ENCODE results near the gene KPNA6.

The KPNA6 gene

DNA sequence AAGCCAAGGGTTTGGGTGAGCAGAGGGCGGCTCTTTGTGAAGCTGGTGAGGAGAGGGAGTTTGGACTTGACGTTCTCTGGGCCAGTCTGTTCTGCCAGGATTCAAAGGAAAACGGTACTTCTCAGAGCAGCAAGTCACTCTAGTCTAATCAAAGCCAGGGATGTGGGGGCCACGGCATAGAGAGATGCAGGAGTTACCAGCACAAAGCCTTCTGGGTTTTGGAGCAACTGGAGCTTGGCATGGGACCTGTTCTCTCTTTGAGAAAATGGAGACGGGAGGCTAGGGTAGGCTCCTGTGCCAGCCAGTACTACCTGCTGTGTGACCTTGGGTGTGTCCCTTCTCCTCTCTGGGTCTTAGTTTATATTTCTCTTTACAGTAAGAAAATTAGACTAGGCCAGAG, 73.7 kb downstream of the KPNA6 start:
- DNase-seq (ENCODE audit: extremely low spot score, insufficient read length, low read depth) (no peak), FAIRE-seq (no peak)

DNA sequence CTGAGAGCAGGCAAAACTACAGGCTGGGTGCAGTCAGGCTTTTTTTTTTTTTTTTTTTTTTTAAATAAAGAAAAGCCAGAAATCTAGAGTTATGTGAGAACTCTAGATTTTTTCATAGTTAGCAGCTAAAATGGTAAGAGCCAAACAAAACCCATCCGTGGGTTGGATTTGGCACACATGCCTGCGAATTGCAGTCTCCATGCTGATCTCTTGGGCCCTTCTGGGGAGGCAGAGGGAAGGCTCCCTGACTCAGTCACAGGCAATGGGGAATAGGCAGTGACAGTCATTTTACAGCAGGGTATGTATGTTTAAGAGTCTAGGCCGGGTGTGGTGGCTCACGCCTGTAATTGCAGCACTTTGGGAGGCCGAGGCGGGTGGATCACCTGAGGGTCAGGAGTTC, 74.2 kb downstream of the KPNA6 start:
- FAIRE-seq (no peak), DNase-seq (ENCODE audit: extremely low spot score, insufficient read length, low read depth) (no peak)

DNA sequence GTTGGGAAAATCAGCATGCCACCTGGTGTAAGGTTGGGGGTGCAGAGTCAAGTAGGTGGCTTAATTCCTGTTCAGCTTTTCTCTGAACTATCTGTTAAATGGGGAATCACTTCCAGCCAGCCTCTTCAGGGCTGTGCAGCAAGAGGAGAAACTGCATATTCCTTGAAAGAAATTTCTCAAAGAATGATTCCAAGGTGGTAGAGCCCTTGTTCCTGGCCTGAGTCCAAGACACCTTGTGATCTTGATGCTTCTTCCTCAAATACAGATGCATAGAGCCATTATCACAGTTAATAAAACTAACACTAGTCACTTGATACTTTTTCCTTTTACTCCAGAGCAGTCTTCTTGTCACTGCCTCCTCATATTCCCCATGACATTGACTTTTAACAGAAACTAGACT, 76.8 kb downstream of the KPNA6 start:
- no peak for DNase-seq (ENCODE audit: extremely low spot score, insufficient read length, low read depth)
- no peak for FAIRE-seq

DNA sequence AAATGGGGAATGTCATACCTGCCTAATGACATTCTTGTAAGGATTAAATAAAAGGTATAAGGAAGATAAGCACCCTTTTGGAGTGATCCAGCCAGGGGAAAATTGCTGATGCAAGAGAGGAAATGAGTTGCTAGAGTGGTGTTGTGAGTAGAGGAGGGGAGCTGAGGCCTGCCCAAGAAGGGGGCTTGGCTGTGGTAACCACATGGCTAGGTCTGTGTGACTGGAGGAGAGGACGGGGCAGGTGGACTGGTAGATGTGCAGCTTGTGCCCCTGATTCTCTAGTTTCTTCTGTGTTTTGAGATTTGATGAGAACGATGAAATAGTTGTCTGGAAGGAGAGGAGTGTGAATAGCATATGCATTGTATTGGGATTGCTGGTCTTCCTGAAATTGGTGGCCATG, 78.2 kb downstream of the KPNA6 start:
- DNase-seq (ENCODE audit: extremely low spot score, insufficient read length, low read depth) (no peak), FAIRE-seq (no peak)

DNA sequence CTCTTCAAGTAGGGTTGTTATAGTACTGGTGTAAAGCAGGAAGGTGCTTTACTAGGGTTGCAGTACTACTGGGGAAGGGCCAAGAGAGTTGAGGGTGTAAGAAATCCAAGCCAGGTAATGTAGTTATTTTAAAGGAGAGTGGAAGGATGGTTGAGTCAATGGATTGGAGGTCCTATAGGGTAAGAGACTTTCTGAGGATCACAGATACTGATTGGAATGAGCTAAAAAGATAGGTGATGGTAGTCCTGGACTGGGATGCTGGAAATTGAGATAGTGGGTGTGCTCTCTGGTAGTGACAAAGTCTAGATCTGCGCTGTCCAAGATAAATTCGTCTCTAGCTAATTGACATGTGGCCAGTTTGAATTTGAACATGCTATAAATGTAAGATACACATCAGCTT, 78.6 kb downstream of the KPNA6 start:
- DNase-seq (ENCODE audit: extremely low spot score, insufficient read length, low read depth) (no peak), FAIRE-seq (no peak)

DNA sequence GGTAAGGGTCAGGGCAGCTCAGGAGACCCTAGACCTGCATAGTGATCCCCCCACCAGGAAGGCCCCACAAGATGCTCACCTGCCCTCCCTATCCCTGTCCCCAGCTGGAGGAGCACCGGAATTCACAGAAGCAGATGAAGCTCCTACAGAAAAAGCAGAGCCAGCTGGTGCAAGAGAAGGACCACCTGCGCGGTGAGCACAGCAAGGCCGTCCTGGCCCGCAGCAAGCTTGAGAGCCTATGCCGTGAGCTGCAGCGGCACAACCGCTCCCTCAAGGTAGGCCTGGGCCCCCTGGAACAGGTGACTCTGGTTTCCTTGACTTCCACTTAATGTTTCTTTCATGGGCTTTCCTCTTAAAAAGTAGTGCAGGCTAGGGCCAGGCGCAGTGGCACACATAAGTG, 80.0 kb downstream of the KPNA6 start:
- FAIRE-seq (no peak), DNase-seq (ENCODE audit: extremely low spot score, insufficient read length, low read depth) (no peak)

DNA sequence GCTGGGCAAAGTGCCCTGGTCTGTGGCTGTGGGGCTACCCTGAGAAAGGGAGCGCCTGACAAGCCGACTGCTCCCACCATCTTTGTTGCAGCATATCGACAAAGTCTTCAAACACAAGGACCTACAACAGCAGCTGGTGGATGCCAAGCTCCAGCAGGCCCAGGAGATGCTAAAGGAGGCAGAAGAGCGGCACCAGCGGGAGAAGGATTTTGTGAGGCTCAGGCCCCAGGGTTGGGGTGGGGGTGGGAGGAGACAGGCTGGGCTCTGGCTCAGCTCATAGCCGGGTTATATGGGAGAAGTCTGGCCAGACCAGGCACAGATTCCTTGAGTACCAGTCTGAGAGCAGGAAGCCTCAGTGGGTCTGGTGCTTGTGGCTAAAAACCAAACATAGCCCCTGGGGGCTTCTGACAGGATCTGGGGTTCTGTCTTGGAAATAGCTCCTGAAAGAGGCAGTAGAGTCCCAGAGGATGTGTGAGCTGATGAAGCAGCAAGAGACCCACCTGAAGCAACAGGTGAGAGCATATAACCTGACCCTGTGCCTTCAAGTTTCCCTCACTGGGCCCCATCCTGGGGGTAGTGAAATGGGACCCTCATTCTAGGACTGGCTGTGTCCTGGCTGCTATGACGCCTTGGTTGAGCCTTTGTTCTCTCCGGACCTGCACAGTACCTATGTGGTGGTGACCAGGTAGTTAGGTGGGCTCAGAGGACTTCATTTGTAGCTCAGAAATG, 84.5 kb downstream of the KPNA6 start:
- no peak for FAIRE-seq
- no peak for DNase-seq (ENCODE audit: extremely low spot score, insufficient read length, low read depth)

DNA sequence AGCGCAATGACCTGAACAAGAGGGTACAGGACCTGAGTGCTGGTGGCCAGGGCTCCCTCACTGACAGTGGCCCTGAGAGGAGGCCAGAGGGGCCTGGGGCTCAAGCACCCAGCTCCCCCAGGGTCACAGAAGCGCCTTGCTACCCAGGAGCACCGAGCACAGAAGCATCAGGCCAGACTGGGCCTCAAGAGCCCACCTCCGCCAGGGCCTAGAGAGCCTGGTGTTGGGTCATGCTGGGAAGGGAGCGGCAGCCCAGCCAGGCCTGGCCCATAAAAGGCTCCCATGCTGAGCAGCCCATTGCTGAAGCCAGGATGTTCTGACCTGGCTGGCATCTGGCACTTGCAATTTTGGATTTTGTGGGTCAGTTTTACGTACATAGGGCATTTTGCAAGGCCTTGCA, 87.1 kb downstream of the KPNA6 start:
- FAIRE-seq (no peak), DNase-seq (ENCODE audit: extremely low spot score, insufficient read length, low read depth) (no peak)

DNA sequence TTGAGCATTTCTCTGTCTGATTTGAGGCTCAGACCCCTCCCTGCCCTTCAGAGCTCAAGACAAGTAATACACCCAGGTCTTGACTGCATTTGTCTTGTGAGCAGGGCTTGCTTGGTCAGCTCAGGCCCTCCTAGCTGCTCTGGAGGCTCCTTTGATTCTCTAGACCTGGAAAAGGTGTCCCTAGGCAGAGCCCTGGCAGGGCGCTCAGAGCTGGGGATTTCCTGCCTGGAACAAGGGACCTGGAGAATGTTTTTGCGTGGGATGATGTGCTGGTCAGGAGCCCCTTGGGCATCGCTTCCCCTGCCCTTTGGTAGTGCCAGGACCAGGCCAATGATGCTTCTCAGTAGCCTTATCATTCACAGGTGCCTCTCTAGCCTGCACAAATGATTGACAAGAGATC, 87.7 kb downstream of the KPNA6 start:
- no peak for DNase-seq (ENCODE audit: extremely low spot score, insufficient read length, low read depth)
- no peak for FAIRE-seq

DNA sequence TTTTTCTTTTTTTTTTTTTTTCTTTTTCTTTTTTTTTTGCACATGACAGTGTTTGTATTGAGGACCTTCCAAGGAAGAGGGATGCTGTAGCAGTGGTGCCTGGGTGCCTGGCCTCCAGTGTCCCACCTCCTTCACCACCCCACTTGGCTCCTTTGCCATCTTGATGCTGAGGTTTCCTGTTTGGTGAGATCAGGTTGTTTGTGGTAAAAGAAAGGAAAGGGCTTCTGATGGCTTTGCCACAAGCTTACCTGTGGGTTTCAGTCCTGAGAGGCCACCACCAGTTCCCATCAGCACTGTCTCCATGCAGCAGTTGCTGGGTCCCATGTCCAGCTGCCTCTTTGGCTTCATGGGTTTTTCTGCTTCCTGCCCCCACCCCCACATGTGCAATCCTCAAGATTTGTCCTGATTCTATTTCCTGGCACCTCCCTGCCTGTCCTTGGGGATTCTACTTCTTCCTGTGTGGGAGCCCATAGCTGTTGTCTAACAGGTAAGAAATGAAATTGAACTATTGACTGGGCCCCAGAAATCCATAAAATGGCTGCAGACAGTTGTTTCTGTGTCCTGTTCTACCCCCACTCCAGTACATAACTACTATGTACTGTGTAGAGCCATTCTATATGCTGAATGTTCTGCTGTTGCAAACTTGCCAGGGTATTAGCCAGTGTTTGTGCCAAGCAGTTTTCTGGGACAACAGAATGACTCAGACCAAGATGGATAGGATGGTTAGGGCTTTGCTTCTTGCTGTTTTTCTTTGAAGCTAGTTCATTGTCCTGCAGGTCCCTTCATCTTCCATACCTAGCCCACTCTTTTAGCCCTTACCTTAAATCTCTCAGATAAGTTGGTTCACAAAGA, 88.3 kb downstream of the KPNA6 start:
- DNase-seq (ENCODE audit: extremely low spot score, insufficient read length, low read depth) (no peak), FAIRE-seq (no peak)

DNA sequence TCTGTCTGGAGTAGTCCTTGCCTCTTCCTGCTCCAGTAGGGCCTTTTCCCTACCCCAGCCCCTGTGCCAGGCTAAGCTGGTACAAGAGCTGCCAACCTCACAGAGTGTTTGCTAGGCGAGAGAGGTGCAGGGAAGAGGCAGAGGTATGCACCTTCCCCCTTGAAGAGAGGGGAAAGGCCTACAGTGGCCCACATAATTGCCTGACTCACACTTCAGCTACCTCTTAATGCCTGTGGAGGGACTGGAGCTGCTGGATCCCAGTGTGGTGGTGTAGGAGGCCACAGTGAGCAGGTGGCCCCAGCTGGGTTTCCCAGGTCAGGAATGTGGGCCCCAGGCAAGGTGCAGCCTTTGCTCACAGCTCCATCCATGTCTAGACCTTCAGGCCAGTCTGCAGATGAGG, 89.2 kb downstream of the KPNA6 start:
- FAIRE-seq (no peak), DNase-seq (ENCODE audit: extremely low spot score, insufficient read length, low read depth) (no peak)

DNA sequence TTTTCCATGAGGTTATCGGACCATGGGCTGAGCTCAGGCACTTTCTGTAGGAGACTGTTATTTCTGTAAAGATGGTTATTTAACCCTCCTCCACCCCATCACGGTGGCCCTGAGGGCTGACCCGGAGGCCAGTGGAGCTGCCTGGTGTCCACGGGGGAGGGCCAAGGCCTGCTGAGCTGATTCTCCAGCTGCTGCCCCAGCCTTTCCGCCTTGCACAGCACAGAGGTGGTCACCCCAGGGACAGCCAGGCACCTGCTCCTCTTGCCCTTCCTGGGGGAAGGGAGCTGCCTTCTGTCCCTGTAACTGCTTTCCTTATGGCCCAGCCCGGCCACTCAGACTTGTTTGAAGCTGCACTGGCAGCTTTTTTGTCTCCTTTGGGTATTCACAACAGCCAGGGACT, 90.0 kb downstream of the KPNA6 start:
- FAIRE-seq (no peak), DNase-seq (ENCODE audit: extremely low spot score, insufficient read length, low read depth) (no peak)

DNA sequence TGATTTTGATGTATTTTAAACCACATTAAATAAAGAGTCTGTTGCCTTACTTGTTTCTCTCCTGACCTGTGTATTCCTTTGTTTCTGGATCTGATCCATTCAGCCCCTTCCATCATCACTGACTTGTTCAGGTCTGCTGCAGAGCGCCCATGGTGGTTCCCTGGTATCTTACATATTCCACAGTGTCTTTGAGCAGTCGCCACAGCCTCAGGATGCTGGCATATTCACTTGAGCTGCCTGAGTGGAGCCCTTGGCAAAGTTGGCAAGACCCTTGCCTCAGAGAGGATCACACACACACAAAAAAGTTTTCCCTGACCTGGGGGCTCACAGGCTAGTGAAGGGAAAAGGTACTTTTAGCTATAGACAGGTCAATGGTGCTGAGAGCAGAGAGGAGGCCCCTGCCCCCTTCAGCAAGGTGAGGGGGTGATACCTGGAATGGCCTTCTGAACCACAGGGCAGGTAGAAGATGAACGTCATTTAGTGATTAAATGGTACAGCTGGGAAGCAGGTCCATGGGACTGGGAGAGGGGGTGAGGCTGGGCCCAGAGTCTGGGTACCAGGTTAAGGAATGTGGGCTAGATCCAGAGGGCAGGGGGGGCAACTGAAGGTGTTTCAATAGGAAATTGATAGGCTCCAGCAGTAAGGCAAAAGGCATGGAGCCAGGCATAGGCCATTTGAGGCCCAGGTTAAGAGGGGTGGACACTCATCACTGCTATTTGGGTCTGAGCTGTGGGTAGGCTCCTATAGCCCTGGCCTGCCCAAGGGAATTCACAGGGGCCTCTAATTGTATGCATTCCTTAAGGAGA, 90.6 kb downstream of the KPNA6 start:
- no peak for DNase-seq (ENCODE audit: extremely low spot score, insufficient read length, low read depth)
- FAIRE-seq, result no peak

DNA sequence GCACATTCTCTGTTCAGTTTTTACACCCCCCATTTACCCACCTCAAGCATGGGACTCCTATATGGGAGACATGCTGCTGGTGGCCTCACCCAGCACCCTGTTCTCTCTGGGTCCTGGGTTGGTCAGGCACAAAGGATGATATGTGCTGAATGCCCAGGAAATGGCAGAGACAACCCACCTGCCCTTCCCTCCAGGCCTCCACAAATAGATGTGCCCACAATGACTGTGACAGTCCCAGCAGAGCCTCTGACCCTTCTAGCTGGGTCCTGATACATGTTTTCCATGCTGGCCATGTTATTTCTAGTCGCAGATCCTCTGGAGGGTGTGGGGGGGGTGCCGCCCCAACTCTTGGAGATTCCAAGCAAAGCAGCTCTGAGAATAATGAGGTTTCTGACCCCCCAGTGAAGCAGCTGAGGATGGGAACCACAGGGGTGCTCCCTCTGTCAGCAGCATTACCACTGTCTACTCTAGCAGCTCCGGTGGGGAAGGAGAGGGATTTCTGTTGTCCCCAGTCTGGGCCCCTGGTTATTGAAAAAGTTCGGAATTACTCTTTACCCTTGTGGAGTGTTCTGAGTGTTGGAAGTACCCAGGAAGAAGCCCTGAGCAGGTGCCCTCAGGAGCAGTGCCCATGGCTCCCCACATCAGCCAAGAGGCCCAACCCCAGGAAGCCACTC, 91.3 kb downstream of the KPNA6 start:
- no peak for DNase-seq (ENCODE audit: extremely low spot score, insufficient read length, low read depth)
- no peak for FAIRE-seq

DNA sequence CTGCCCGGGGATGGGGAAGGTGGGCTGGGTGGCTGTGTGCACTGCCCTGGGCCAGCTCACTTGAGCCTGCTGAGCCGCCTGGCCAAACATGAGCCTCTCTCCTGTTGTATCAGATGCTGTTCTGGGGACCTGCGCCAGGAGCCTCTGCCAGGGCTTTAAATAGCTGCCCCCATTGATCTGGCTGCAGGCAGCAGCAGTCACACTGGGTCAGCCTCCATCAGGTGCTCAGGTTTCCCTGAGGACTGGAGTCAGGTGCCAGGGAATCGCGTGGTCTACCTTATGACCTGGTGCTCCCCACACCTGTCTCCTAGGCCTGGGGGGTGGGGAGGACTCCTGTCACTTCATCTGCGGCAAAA, 91.8 kb downstream of the KPNA6 start:
- no peak for FAIRE-seq

DNA sequence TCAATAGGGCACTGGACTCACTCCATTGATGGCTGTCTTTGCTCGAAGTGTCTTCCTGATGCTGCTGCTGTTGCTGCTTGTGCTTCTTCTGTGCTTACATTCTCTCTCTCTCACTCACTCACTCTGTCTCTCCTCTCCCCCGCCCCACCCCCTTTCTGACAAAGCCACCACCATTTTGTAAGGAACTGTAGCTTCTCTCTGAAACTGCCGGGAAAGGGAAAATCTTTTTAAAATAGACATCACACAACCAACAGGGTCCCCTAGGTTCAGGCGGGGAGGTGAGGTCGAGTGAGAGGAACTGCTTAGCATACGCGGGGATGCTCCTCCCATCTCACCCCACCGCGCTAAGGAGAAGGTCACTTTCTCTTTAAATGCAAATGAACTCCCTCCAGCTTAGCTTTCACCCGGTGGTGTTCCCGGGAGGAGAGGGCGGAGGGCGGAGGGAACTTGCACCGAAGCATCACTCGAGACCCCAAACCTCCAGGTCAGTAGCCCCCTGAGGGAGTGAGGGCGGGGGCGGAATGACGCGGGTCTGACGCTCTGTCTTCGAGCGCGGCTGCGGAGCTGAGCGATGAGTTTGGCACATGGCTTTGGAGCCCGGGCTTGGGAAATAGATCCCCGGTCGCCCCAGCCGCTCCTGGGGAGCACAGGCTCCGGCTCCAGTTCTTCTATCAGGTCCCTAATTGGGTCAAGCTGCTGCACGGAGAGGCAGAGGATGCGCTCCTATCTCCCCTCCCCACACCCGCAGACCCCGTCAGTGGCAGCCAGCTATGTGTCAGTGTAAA, 92.6 kb downstream of the KPNA6 start, which contains the start of gene CCDC28B:
TSS of gene CCDC28B (plus strand) at position 370 of the 785 bp plus-strand sequence. CDS start 1,341 bp downstream, outside the sequence.
- FAIRE-seq (peak; percentile 92), DNase-seq (ENCODE audit: extremely low spot score, insufficient read length, low read depth) (no peak)

More for the DNA sequence above, 91.8 kb downstream of the KPNA6 start:
- DNase-seq (ENCODE audit: extremely low spot score, insufficient read length, low read depth), result no peak

DNA sequence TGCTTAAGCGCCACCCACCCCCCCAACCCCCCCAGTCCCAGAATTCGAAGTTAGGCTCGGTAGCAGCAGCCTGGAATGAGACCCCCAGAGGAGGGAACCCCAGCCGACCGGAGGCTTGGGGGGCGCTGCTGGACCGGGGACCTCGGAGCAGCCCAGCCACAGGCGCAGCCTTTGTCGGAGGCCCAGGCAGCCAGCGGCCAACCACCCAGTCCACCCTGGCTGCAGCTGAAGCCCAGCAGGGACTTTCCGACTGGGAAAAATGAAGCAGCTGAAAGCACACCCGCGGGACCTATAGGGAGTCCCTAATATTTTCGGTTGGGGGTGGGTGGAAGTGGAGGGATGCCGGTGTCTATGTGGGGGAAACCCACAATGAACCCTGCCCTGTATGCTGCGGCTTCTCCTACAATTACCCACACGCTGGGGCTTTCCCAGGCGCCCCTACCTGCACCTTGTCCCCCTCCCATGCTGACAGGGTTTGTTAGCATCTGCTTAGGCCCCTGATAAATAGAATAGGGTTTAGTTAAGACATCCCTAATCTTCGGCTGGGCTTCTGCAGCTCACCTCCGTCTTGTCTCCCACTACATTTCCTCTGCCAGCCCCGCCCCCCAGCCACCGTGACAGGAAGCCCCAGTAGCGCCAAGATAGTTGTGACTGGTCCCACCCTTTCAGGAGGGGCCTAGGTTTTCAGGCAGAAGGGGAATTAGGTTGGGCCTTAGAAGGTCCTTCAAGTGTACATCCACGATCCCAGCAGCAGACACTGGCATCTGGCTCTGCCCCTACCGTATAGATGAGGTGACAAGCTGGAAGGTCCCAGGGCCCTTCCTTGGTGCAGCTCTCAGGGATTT, 93.4 kb downstream of the KPNA6 start:
- DNase-seq (ENCODE audit: extremely low spot score, insufficient read length, low read depth) (no peak), FAIRE-seq (peak; percentile 83)

DNA sequence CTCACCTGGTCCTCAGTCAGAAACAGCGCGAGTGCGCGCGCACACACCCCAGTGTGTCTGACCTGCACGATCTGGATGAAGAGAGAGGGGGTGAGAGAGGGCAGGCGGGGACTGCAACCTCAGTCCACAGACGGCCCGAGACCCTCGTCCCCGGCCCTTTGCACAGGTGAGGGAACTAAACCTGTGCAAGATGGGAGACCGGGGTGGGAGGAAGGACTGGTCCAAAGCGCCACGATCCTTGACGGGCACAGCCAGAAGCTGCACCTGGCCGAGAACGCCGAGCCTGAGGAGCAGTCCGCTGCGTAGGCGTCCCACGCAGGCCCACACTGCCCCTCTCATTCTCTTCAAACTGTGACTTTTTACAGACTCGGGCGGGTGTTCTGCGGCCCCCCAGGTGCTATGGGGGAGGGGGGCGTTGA, 97.1 kb downstream of the KPNA6 start:
- no peak for FAIRE-seq

More for the DNA sequence above, 97.1 kb downstream of the KPNA6 start:
- DNase-seq (ENCODE audit: extremely low spot score, insufficient read length, low read depth), result no peak

Measured in GM18507 (cell line).